ENCODE data around the gene DTD1. TPM values are rescaled to one million over a fixed set of nuclear protein-coding genes. Genes with fewer than 3 reads are reported as not detected.

DTD1 gene
- total RNA-seq, 1 experiment from 2014 or later = 80.6 TPM

- DNase-seq (ENCODE audit: low read depth) = peak; percentile 89
Observed at GRCh38 chr20:18793625-18794427, 206.0 kb downstream of the DTD1 start.

GRCh38 chr20:18794428-18794787 is 206.6 kb downstream of the DTD1 start:
- DNase-seq (ENCODE audit: low read depth) = no peak

GRCh38 chr20:18795366-18795765 is 207.5 kb downstream of the DTD1 start:
- DNase-seq (ENCODE audit: low read depth) = no peak

GRCh38 chr20:18796282-18796833 is 208.5 kb downstream of the DTD1 start:
- no peak for DNase-seq (ENCODE audit: low read depth)

- DNase-seq (ENCODE audit: low read depth) = no peak
Observed at GRCh38 chr20:18801516-18801915, 213.7 kb downstream of the DTD1 start.

- DNase-seq (ENCODE audit: low read depth) = no peak
Observed at GRCh38 chr20:18802012-18802634, 214.3 kb downstream of the DTD1 start.

GRCh38 chr20:18805881-18806280 is 218.0 kb downstream of the DTD1 start:
- DNase-seq (ENCODE audit: low read depth) = peak; percentile 20

- DNase-seq (ENCODE audit: low read depth) = no peak
Observed at GRCh38 chr20:18808712-18809111, 220.9 kb downstream of the DTD1 start.

GRCh38 chr20:18811186-18811585 is 223.3 kb downstream of the DTD1 start:
- no peak for DNase-seq (ENCODE audit: low read depth)

GRCh38 chr20:18811904-18812303 is 224.1 kb downstream of the DTD1 start:
- no peak for DNase-seq (ENCODE audit: low read depth)

GRCh38 chr20:18813483-18813882 is 225.6 kb downstream of the DTD1 start, which contains the start of gene SCP2D1:
Gene SCP2D1, plus strand, starts transcription at chr20:18813783. Its CDS starts 33 bp downstream, at chr20:18813816.
- no peak for DNase-seq (ENCODE audit: low read depth)

GRCh38 chr20:18815194-18815942 is 227.5 kb downstream of the DTD1 start:
- no peak for DNase-seq (ENCODE audit: low read depth)

Other genes starting within 250 kb of the DTD1 start
- gene DZANK1, start 121.0 kb upstream of the DTD1 start, total RNA-seq (2014; rRNA removed; shearing (Covaris generic)) = 0.89 and 1.4 TPM in 2 replicates
- gene POLR3F, start 120.7 kb upstream of the DTD1 start, total RNA-seq (2014; rRNA removed; shearing (Covaris generic)) = 15.9 and 17.4 TPM in 2 replicates
- 18.4 and 24.7 TPM in 2 replicates for gene RBBP9, start 90.8 kb upstream of the DTD1 start, total RNA-seq (2014; rRNA removed; shearing (Covaris generic))
- 56.3 and 60.6 TPM in 2 replicates for gene SEC23B, start 80.1 kb upstream of the DTD1 start, total RNA-seq (2014; rRNA removed; shearing (Covaris generic))
- 83.7 and 85.6 TPM in 2 replicates for gene SMIM26, start 20.6 kb upstream of the DTD1 start, total RNA-seq (2014; rRNA removed; shearing (Covaris generic))
- gene SCP2D1, start 225.7 kb downstream of the DTD1 start, total RNA-seq (2014; rRNA removed; shearing (Covaris generic)) = not detected in 2 replicates

All from Daoy (cell line).